ENCODE data around the gene CYP19A1. TPM values are rescaled to one million over a fixed set of nuclear protein-coding genes. Genes with fewer than 3 reads are reported as not detected.

CYP19A1 gene
- total and polyA plus RNA-seq, 10 of the 15 experiments (the other 5 are each of a cell fraction or from before 2014, with no cell fraction given) = 0.08 to 1.8 (median 0.70) TPM

GRCh38 chr15:51348688-51349087, 10.3 kb upstream of the CYP19A1 start (continued):
- TF ChIP-seq MAX (IDR thresholded peaks at IDR 0.05; ENCODE audit: low read depth, low read length) (no peak), PRDM15 (CRISPR knock-in tag; IDR thresholded peaks at IDR 0.05) (no peak), HDAC2 (IDR thresholded peaks at IDR 0.05) (no peak), MYB (IDR thresholded peaks at IDR 0.05; ENCODE audit: borderline replicate concordance, low read depth, low read length) (no peak), FOXM1 (IDR thresholded peaks at IDR 0.05; ENCODE audit: low read depth, low read length) (peak; percentile 82), POLR2AphosphoS2 (IDR thresholded peaks at IDR 0.05; ENCODE audit: low read depth, low read length) (no peak), SMARCA5 (IDR thresholded peaks at IDR 0.05) (no peak), SUPT20H (IDR thresholded peaks at IDR 0.05; ENCODE audit: borderline replicate concordance, control insufficient read depth, low read depth, low read length) (no peak), NFIC (IDR thresholded peaks at IDR 0.05; ENCODE audit: low read depth, low read length) (peak; percentile 92), CEBPB (IDR thresholded peaks at IDR 0.05; ENCODE audit: borderline replicate concordance in 1 of 2, low read depth in 2 of 2, low read length in 2 of 2) (peak in 1 of 2 experiments; percentile 79; a peak in 2 of 4 replicates), RUNX3 (IDR thresholded peaks at IDR 0.05; ENCODE audit: low read length) (peak; percentile 100), CREM (IDR thresholded peaks at IDR 0.05; ENCODE audit: low read depth) (peak; percentile 68), MYC (IDR thresholded peaks at IDR 0.05; ENCODE audit: insufficient read depth, insufficient read length, insufficient replicate concordance, low read length, severe bottlenecking) (no peak), RCOR1 (conservative IDR thresholded peaks at IDR 0.05; ENCODE audit: low read depth, low read length) (peak; percentile 84; the same call in 1 of the 2 replicates), KAT2A (conservative IDR thresholded peaks at IDR 0.05; ENCODE audit: control insufficient read depth, low read depth, low read length) (no peak), SRF (IDR thresholded peaks at IDR 0.05; ENCODE audit: low read depth in 2 of 2, low read length in 2 of 2) (no peak), KLF5 (IDR thresholded peaks at IDR 0.05; ENCODE audit: partially characterized antibody) (no peak)
